ENCODE measurements around the gene SPACA5.
A peak's percentile ranks its signal among the peaks of the same experiment; 100 is the strongest.
"Not testable (repeated sequence)": the region's sequence is repeated elsewhere in the genome, so short reads cannot be mapped to it uniquely, and the experiment has no call there.

SPACA5 gene

GRCh38 chrX:48006688-48007087 lies at the start of gene SPACA5:
Gene SPACA5, plus strand, starts transcription at chrX:48006988. Its CDS starts 815 bp downstream, at chrX:48007803.
- not testable (repeated sequence) for DNase-seq (ENCODE audit: low spot score)

- DNase-seq (ENCODE audit: low spot score): not testable (repeated sequence)
These were observed 48.6 kb upstream of the SPACA5 start for GRCh38 chrX:47958206-47958605.

- peak; percentile 35 for DNase-seq (ENCODE audit: low spot score)
These were observed 47.9 kb upstream of the SPACA5 start for GRCh38 chrX:47958761-47959342.

- DNase-seq (ENCODE audit: low spot score): no peak
These were observed 46.4 kb upstream of the SPACA5 start for GRCh38 chrX:47960406-47960805.

- DNase-seq (ENCODE audit: low spot score): not testable (repeated sequence)
These were observed 45.0 kb upstream of the SPACA5 start for GRCh38 chrX:47961830-47962229.

- not testable (repeated sequence) for DNase-seq (ENCODE audit: low spot score)
These were observed 41.3 kb upstream of the SPACA5 start for GRCh38 chrX:47965526-47965925.

- DNase-seq (ENCODE audit: low spot score): no peak
These were observed 33.6 kb upstream of the SPACA5 start for GRCh38 chrX:47973235-47973634.

GRCh38 chrX:47976254-47977151 lies 30.3 kb upstream of the SPACA5 start:
- no peak for DNase-seq (ENCODE audit: low spot score)

- DNase-seq (ENCODE audit: low spot score): peak; percentile 74
These were observed 15.3 kb upstream of the SPACA5 start for GRCh38 chrX:47991263-47992094.

GRCh38 chrX:47992095-47992380 lies 14.8 kb upstream of the SPACA5 start:
- no peak for DNase-seq (ENCODE audit: low spot score)

GRCh38 chrX:47992669-47993068 lies 14.1 kb upstream of the SPACA5 start:
- no peak for DNase-seq (ENCODE audit: low spot score)

- no peak for DNase-seq (ENCODE audit: low spot score)
These were observed 5.5 kb upstream of the SPACA5 start for GRCh38 chrX:48001260-48001659.

GRCh38 chrX:48002319-48002718 lies 4.5 kb upstream of the SPACA5 start:
- no peak for DNase-seq (ENCODE audit: low spot score)

GRCh38 chrX:48002929-48003328 lies 3.9 kb upstream of the SPACA5 start:
- no peak for DNase-seq (ENCODE audit: low spot score)

- no peak for DNase-seq (ENCODE audit: low spot score)
These were observed 3.4 kb upstream of the SPACA5 start for GRCh38 chrX:48003367-48003757.

GRCh38 chrX:48003758-48004457 lies 2.9 kb upstream of the SPACA5 start, which contains the start of gene ZNF182:
Gene ZNF182, minus strand, starts transcription at chrX:48003989. Its CDS starts 1,380 bp downstream, at chrX:48002609.
- DNase-seq (ENCODE audit: low spot score): peak; percentile 92

- DNase-seq (ENCODE audit: low spot score): not testable (repeated sequence)
These were observed 2.7 kb downstream of the SPACA5 start for GRCh38 chrX:48009445-48009960.

- not testable (repeated sequence) for DNase-seq (ENCODE audit: low spot score)
These were observed 10.0 kb downstream of the SPACA5 start for GRCh38 chrX:48016583-48017310.

GRCh38 chrX:48019892-48020291 lies 13.1 kb downstream of the SPACA5 start:
- not testable (repeated sequence) for DNase-seq (ENCODE audit: low spot score)

GRCh38 chrX:48020472-48020871 lies 13.7 kb downstream of the SPACA5 start:
- not testable (repeated sequence) for DNase-seq (ENCODE audit: low spot score)
